ENCODE results near the gene SRGAP1. TPM values are rescaled to one million over a fixed set of nuclear protein-coding genes. Genes with fewer than 3 reads are reported as not detected.

SRGAP1 gene
- total and polyA plus RNA-seq, 9 of the 15 experiments (the other 6 are each of a cell fraction or from before 2014, with no cell fraction given): 0.01 to 0.13 (median 0.04) TPM; not detected in 3

DNA sequence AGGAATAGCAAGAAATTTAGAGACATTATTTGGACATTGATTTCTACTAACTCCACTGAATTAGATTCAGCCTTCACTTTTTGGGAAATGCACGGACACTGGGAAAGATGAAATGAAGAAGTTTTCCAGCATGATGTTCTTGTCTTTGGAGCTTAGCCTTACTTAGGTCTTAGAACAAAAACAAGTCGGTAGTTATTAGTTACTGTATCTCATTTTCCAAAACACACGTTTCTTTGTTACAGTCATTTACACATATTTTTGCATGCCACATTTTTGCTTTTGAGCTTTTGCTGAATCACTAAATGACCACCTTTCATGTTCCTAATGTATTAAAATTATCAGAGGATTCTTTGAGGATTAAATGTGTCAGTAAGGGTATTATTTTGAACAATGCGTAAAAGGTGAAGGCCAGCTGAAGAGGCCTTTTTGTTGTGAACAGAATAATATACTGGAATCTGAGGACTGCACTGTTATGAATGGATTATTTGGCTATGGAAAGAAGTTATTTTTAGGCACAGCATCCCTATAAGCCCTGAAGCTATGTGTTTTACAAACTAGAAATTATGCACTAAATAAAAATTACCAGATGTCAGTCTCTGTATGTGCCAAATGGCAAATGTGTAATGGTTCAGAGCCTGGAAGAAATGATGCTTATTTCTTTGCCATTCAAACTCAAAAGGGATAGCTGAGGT is 138.2 kb downstream of the SRGAP1 start (continued):
- TF ChIP-seq, protein P1, sequence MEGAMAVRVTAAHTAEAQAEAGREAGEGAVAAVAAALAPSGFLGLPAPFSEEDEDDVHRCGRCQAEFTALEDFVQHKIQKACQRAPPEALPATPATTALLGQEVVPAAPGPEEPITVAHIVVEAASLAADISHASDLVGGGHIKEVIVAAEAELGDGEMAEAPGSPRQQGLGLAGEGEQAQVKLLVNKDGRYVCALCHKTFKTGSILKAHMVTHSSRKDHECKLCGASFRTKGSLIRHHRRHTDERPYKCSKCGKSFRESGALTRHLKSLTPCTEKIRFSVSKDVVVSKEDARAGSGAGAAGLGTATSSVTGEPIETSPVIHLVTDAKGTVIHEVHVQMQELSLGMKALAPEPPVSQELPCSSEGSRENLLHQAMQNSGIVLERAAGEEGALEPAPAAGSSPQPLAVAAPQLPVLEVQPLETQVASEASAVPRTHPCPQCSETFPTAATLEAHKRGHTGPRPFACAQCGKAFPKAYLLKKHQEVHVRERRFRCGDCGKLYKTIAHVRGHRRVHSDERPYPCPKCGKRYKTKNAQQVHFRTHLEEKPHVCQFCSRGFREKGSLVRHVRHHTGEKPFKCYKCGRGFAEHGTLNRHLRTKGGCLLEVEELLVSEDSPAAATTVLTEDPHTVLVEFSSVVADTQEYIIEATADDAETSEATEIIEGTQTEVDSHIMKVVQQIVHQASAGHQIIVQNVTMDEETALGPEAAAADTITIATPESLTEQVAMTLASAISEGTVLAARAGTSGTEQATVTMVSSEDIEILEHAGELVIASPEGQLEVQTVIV (CRISPR knock-in tag; IDR thresholded peaks at IDR 0.05; ENCODE audit: borderline replicate concordance): no peak
- TF ChIP-seq ZNF239 (CRISPR knock-in tag; IDR thresholded peaks at IDR 0.05): no peak
- TF ChIP-seq, protein P2, sequence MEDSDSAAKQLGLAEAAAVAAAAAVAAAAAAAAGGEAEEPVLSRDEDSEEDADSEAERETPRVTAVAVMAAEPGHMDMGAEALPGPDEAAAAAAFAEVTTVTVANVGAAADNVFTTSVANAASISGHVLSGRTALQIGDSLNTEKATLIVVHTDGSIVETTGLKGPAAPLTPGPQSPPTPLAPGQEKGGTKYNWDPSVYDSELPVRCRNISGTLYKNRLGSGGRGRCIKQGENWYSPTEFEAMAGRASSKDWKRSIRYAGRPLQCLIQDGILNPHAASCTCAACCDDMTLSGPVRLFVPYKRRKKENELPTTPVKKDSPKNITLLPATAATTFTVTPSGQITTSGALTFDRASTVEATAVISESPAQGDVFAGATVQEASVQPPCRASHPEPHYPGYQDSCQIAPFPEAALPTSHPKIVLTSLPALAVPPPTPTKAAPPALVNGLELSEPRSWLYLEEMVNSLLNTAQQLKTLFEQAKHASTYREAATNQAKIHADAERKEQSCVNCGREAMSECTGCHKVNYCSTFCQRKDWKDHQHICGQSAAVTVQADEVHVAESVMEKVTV (CRISPR knock-in tag; IDR thresholded peaks at IDR 0.05): no peak

DNA sequence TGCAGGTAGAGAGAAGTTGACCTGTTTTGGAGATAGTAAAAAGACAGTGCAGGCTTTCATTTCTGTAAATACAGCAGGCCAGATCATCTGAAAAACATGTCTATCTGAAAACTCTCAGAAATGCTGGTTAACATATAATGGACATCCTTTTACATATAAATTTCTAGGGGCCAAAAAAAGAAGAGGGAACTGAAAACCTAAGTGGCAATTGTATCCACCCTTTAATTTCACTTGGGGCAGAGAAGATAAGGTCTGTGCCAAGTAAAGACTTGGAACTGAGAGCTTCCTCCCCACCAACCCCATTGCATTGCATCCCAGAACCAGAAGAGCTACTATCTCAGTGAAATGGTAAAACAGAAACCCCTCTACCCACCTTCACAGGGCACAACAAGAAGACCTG is 141.0 kb downstream of the SRGAP1 start:
- ATAC-seq (no peak), FAIRE-seq (no peak), DNase-seq (ENCODE audit: extremely low read depth in 1 of 4, low spot score in 3 of 4) (no peak)
- H3K27me3 ChIP-seq (ENCODE audit: control insufficient read depth in 2 of 2, insufficient read depth in 2 of 2, low read length in 2 of 2): peaks cover 0 to 4% of the 10 kb centered on the region in 2 experiments; a peak in 1 of 5 replicates
- intact Hi-C loops (cut with micrococcal nuclease): no loop called here
- no peak overlapping the region for H2AFZ ChIP-seq (ENCODE audit: low read depth, low read length)
- no peak overlapping the region for H3K27ac ChIP-seq (ENCODE audit: extremely low read depth, low read depth, low read length)
- in situ Hi-C loops (cut with MboI): no loop called here
- H3K9ac ChIP-seq (ENCODE audit: insufficient read depth in 1 of 2, low read depth in 2 of 2, low read length in 2 of 2): no peak overlapping the region
- no peak overlapping the region for H3K4me3 ChIP-seq
- no peak overlapping the region for H3K4me2 ChIP-seq (ENCODE audit: insufficient read depth, low read length)
- ChIA-PET POLR2A (no interaction called here), CTCF (ENCODE audit: low intra/inter-chr PET ratio) (no interaction called here)
- no peaks in the 10 kb centered on the region for H3K9me1 ChIP-seq (ENCODE audit: control insufficient read depth, insufficient read depth, low read length)
- no peaks in the 10 kb centered on the region for H3K79me2 ChIP-seq (ENCODE audit: control insufficient read depth, insufficient read depth, low read length)
- no peaks in the 10 kb centered on the region for H3K36me3 ChIP-seq (ENCODE audit: control insufficient read depth, insufficient read depth, low read length)
- H3K4me1 ChIP-seq (replicated peaks in 1 of 2; ENCODE audit: control insufficient read depth in 2 of 2, insufficient read depth in 2 of 2, low read length in 2 of 2): no peaks in the 10 kb centered on the region
- no peaks in the 10 kb centered on the region for H4K20me1 ChIP-seq (replicated peaks; ENCODE audit: control insufficient read depth, insufficient read depth, low read length)
- no peaks in the 10 kb centered on the region for H3K9me3 ChIP-seq (replicated peaks; ENCODE audit: control insufficient read depth, insufficient read depth, low read depth, low read length)
- no TSS peak for BruUV-seq (replicated peaks)
- TF ChIP-seq, protein P3, sequence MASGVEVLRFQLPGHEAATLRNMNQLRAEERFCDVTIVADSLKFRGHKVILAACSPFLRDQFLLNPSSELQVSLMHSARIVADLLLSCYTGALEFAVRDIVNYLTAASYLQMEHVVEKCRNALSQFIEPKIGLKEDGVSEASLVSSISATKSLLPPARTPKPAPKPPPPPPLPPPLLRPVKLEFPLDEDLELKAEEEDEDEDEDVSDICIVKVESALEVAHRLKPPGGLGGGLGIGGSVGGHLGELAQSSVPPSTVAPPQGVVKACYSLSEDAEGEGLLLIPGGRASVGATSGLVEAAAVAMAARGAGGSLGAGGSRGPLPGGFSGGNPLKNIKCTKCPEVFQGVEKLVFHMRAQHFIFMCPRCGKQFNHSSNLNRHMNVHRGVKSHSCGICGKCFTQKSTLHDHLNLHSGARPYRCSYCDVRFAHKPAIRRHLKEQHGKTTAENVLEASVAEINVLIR (CRISPR knock-in tag; IDR thresholded peaks at IDR 0.05): no peak
- TF ChIP-seq ZNF707 (CRISPR knock-in tag; conservative IDR thresholded peaks at IDR 0.05) (no peak), ZNF140 (CRISPR knock-in tag; IDR thresholded peaks at IDR 0.05) (no peak), FUS (optimal IDR thresholded peaks at IDR 0.05; ENCODE audit: low read depth, low read length) (no peak), CREM (IDR thresholded peaks at IDR 0.05; ENCODE audit: low read depth) (no peak), XRCC3 (IDR thresholded peaks at IDR 0.05) (no peak)
- TF ChIP-seq, protein P4, sequence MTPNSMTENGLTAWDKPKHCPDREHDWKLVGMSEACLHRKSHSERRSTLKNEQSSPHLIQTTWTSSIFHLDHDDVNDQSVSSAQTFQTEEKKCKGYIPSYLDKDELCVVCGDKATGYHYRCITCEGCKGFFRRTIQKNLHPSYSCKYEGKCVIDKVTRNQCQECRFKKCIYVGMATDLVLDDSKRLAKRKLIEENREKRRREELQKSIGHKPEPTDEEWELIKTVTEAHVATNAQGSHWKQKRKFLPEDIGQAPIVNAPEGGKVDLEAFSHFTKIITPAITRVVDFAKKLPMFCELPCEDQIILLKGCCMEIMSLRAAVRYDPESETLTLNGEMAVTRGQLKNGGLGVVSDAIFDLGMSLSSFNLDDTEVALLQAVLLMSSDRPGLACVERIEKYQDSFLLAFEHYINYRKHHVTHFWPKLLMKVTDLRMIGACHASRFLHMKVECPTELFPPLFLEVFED (CRISPR knock-in tag; conservative IDR thresholded peaks at IDR 0.05): no peak
- TF ChIP-seq, protein P5, sequence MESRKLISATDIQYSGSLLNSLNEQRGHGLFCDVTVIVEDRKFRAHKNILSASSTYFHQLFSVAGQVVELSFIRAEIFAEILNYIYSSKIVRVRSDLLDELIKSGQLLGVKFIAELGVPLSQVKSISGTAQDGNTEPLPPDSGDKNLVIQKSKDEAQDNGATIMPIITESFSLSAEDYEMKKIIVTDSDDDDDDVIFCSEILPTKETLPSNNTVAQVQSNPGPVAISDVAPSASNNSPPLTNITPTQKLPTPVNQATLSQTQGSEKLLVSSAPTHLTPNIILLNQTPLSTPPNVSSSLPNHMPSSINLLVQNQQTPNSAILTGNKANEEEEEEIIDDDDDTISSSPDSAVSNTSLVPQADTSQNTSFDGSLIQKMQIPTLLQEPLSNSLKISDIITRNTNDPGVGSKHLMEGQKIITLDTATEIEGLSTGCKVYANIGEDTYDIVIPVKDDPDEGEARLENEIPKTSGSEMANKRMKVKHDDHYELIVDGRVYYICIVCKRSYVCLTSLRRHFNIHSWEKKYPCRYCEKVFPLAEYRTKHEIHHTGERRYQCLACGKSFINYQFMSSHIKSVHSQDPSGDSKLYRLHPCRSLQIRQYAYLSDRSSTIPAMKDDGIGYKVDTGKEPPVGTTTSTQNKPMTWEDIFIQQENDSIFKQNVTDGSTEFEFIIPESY (CRISPR knock-in tag; IDR thresholded peaks at IDR 0.05): no peak

Measured in K562 (cell line).